ENCODE data around the gene PPID.
"Not testable (repeated sequence)": the region's sequence is repeated elsewhere in the genome, so short reads cannot be mapped to it uniquely, and the experiment has no call there.

PPID gene

DNA sequence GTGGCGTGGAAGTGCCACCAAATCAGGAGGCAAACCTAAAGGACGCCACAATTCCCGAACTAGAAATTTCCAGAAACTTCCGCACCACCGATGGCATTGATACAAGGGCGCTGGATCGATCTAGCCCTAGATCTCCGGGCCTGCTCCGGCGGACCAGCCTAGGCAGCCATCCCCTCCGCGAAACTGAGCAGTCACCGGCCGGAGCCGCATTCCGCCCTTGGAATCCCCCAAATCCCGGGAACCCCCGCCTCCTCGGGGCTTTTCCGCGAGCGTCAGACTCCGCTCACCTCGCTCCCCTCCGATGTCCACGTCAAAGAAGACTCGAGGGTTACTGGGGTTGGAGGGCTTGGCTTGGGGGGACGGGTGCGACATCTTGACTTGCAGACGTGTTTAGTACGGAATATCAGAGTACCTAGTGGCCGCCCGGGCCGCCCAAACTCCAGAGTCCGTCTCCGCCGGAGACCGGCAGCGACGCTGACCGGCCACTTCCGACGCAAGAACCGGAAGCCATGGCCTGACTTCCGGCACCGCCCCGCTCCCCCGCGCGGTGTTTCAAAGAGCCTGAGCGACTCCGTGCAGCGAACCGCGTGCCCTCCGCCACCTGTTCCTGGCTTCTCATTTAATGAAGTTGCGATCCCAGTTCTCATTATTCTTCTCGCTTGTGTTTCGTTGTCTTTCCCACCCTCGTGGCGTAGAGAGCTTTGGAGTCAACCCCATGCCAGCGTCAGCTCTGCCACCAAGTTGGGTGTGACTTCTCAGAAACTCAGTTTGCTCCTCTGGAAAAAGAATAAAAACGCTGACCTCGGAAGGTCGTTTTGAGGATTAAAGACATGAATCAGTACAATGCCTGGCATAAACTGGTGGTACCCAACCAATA lies at the start of gene PPID:
PPID (minus strand) TSS at position 480 of the 877 bp plus-strand sequence; CDS start at position 372, 108 bp downstream.
- peak; percentile 73 to 78 for DNase-seq (ENCODE audit: low read depth in 2 of 2)

DNA sequence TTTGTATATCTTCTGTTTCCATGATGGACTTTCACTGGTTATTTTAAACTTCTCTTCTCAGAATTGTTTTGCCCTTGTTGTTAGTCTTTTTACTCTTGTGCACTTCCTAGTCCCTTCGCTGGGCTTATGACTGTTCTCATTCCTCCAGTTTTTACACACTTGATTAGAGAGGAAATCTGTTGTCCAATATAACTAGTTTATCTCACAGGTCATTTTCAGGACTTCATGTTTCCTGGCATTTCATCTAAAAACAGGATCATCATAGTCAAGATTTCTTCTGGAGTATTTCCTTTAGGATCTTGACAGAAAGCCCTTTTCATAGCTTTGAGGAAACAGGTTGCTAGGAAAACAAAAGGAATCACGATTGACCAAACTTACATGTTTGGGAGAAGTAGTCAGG lies 48.6 kb upstream of the PPID start:
- DNase-seq (ENCODE audit: low read depth in 2 of 2): no peak

GRCh38 chr4:158770671-158771070 lies 47.5 kb upstream of the PPID start:
- no peak for DNase-seq (ENCODE audit: low read depth in 2 of 2)

DNA sequence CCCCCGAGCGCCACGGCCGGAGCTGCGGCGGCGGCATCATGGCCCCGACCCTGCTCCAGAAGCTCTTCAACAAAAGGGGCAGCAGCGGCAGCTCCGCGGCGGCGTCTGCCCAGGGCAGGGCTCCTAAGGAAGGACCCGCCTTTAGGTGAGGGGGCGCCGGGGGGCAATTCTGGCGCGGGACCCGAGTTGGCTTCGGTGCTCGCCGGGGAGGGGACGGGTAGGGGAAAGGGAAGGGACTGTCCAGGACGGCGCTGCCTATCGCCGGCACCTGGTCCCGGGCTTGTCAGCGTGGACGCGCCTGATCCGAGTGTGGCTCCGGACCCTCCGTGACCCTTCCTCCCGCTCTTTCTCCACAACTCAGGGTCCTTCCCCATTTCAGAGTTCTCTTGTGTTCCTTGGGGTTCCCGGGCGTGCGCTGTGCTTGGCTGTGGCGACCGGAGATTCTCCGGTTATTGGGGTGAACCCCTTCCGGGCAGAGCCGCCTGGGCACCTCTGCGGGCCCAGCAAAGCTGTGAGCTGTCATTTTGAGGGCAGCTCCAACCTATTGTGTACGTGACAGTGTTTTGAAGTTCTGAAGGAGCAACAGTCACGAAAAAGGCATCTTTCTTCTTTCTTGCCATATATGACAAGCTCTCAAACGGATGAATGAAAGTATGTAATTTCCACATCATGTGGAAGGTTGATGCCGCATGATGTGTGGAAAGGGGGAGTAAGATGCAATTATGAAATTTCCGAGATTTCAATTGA lies 46.2 kb upstream of the PPID start:
- peak in 1 of 2 experiments; percentile 18 for DNase-seq (ENCODE audit: low read depth in 2 of 2)

DNA sequence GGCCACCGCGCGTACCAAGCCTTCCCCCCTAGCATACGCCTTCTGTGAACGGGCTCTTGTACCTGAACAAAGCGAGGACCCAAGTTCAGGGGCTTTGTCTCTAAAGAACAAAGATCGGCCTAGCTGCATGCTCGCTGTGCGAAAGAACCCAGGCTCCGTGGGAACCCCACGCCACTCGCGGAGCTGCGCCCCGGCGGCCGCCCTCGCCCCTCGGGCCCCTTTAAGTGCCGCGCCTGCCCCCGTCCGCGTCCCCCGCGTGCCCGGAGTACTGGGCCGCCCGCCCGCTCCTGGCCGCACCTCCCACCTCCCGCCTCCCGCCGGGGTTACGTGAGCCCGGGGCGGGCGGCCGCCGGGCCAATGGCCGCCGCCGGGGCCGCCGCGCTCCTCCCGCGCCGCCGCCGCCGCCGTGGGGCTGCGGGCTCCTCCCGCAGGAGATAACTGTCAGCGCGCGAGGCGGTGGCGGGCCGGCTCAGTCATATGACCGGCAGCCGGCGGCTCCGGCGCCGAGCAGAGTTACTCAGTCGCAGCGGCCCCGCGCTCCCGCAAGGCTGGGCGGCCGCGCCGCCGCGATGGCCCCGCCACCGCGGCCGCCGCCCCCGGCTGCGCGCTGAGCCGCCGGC lies 45.5 kb upstream of the PPID start, which contains the start of gene FNIP2:
FNIP2 (plus strand) TSS at position 472 of the 620 bp plus-strand sequence. CDS start 187 bp downstream, outside the sequence.
- peak; percentile 33 to 55 for DNase-seq (ENCODE audit: low read depth in 2 of 2)

- DNase-seq (ENCODE audit: low read depth in 2 of 2): no peak
Measured at GRCh38 chr4:158767451-158767850, 44.3 kb upstream of the PPID start.

DNA sequence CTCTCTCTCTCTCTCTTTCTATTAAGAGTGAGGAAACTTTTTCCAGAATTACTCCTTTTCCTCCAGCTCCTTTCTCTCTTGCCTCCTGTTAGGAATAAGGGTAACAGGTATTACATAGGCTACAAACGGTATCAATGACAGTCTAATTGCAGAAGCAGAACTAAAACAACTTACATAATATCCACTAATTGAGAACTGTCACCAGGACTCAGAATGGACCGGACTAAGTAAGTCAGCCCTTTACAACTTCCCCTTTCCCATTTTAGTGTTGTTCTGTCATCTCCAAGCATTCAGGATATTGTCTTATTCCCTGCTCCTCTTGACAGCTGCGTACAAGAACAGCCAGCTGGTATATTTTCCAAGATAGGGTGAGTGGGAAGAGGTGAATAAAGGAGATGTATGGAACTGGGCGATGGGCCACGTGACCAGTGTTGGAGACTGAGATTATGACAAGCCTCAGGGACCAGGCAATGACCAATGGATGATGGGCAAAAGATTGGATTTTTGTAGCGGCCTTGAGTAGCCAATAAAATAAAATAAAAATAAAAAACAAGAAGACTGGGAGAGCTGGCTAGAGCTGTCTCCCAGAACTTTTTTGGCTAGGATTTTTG lies 43.3 kb upstream of the PPID start:
- no peak for DNase-seq (ENCODE audit: low read depth in 2 of 2)

DNA sequence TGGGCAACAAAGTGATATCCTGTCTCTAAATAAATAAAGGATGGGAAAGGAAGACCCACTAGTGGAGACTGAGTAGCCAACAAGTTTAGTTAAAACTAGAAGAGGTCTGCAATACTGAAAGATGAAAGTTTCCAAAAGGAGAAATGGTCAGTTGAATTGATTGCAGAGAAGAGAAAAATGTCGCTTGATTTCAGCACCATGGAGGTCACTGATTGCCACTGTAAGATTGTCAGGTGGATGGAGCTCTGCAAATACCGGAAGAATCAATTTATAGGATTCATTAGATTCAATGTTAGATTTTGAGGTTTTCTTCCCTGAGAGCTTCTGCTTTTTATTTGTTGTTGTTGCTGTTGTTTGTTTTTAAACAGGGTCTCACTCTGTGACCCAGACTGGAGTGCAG lies 40.3 kb upstream of the PPID start:
- no peak for DNase-seq (ENCODE audit: low read depth in 2 of 2)

GRCh38 chr4:158762553-158762952 lies 39.4 kb upstream of the PPID start:
- DNase-seq (ENCODE audit: low read depth in 2 of 2): no peak

DNA sequence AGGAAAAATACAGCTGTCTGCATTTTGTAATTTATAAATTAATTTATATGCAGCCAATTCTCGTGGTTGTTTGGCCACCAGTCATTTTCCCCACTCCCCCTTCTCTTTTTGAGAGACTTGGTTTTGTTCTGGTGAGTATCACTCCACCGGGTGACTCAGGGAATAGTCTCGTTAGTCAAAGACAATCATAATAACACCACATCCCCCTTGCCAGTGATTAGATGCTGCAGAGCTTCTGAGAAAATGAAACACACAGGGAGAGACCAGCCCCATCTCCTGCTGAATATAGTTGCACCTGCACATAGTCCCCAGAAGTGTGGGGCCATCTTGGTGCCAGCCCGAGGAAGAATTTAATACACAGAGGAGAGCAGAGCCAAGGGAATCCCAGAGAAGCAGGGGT lies 37.7 kb upstream of the PPID start:
- DNase-seq (ENCODE audit: low read depth in 2 of 2): no peak

- DNase-seq (ENCODE audit: low read depth in 2 of 2): not testable (repeated sequence)
Measured at GRCh38 chr4:158759539-158759938, 36.3 kb upstream of the PPID start.

- DNase-seq (ENCODE audit: low read depth in 2 of 2): no peak
Measured at GRCh38 chr4:158758703-158759102, 35.5 kb upstream of the PPID start.

GRCh38 chr4:158758142-158758541 lies 34.9 kb upstream of the PPID start:
- no peak for DNase-seq (ENCODE audit: low read depth in 2 of 2)

GRCh38 chr4:158756588-158756987 lies 33.4 kb upstream of the PPID start:
- DNase-seq (ENCODE audit: low read depth in 2 of 2): no peak

GRCh38 chr4:158755819-158756218 lies 32.6 kb upstream of the PPID start:
- DNase-seq (ENCODE audit: low read depth in 2 of 2): not testable (repeated sequence)

GRCh38 chr4:158754385-158755180 lies 31.4 kb upstream of the PPID start:
- no peak for DNase-seq (ENCODE audit: low read depth in 2 of 2)

- no peak for DNase-seq (ENCODE audit: low read depth in 2 of 2)
Measured at GRCh38 chr4:158750379-158750778, 27.2 kb upstream of the PPID start.

- not testable (repeated sequence) for DNase-seq (ENCODE audit: low read depth in 2 of 2)
Measured at GRCh38 chr4:158746537-158746936, 23.3 kb upstream of the PPID start.

DNA sequence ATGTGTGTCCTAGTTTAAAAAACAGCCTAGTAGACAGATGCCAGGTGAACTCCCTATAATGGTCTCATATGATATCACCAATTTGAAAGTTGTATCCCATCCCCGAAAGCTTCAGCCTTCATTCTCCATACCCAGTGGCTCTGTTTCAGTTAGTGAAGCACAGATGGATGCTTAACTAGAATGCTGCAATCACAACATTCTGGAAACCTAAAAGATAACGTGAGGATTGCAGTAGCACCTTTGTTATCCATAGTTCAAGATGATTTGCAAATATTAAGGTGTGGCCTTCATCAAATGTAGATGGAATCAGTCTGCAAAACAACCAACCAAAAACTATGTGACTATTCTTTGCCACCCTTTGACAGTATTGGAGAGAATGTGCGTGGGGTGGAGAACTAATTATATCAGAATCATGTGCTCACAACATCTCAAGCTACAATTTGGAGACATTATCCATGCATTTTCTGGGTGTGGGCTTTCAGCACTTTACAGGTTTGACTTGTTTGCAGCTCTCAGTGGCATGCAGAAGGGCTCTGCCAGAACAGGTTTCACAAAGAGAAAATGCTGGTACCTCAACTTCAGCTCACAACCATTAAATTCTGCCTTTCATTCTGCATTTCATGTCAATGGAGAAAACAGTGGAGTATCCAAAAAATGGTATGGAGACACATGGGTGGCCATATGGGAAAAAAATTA lies 18.3 kb upstream of the PPID start:
- no peak for DNase-seq (ENCODE audit: low read depth in 2 of 2)

DNA sequence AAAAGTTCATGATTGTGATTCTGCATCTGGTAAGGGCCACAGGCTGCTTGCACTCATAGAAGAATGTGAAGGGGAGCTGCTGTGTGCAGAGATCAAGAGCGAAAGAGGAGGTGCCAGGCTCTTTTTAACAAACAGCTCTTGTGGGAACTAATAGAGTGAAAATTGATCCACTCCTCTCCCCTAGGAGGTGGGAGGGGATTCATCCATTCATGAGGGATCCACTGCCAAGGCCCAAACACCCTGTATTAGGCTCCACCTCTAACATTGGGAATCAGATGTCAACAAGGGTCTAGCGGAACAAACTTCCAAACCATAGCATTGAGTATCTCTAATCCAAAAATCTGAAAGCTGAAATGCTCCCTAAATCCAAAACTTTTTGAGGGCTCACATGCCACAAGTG lies 16.4 kb upstream of the PPID start:
- no peak for DNase-seq (ENCODE audit: low read depth in 2 of 2)

Measured in stimulated activated CD4-positive, alpha-beta T cell treated with anti-CD3 and anti-CD28 coated beads, Interleukin-12 subunit alpha, Interleukin-12 subunit beta, amount 100 ng/mL, for 24 hours (primary cell).